ENCODE data around the gene TPM2.

Gene TPM2

DNA sequence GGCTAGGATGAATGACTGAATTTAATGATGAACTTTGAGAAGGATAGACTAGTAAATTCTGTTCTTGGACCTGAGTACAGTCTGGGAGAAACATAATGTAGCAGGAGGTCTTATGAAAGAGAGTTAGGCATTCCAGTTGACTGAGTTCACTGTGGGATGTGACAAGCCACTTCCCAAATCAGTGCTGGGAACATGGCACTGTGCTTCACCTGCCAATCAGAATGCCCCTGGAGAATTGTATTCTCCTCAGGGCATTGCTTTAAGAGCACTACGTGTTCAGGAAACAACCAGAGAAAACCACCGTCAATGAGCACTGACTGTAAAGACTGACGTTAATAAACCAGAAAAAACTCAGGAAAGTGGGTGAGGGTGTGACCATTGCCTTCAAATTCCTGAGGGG, 30.4 kb downstream of the TPM2 start:
- no peak for DNase-seq
- Histone ChIP-seq H3K4me1 (0 out of 2 replicates have a peak, but pooled peaks cover 3% of the 10 kb centered on the region), H3K27me3 (no peaks in the 10 kb centered on the region), H3K36me3 (peaks cover 4% of the 10 kb centered on the region), H3K4me3 (ENCODE audit: low read depth, low read length) (peak overlapping the region; percentile 72), H3K9me3 (no peaks in the 10 kb centered on the region)
- TF ChIP-seq, protein P1, sequence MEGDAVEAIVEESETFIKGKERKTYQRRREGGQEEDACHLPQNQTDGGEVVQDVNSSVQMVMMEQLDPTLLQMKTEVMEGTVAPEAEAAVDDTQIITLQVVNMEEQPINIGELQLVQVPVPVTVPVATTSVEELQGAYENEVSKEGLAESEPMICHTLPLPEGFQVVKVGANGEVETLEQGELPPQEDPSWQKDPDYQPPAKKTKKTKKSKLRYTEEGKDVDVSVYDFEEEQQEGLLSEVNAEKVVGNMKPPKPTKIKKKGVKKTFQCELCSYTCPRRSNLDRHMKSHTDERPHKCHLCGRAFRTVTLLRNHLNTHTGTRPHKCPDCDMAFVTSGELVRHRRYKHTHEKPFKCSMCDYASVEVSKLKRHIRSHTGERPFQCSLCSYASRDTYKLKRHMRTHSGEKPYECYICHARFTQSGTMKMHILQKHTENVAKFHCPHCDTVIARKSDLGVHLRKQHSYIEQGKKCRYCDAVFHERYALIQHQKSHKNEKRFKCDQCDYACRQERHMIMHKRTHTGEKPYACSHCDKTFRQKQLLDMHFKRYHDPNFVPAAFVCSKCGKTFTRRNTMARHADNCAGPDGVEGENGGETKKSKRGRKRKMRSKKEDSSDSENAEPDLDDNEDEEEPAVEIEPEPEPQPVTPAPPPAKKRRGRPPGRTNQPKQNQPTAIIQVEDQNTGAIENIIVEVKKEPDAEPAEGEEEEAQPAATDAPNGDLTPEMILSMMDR (IDR thresholded peaks at IDR 0.05; ENCODE audit: low read depth, low read length): no peak

DNA sequence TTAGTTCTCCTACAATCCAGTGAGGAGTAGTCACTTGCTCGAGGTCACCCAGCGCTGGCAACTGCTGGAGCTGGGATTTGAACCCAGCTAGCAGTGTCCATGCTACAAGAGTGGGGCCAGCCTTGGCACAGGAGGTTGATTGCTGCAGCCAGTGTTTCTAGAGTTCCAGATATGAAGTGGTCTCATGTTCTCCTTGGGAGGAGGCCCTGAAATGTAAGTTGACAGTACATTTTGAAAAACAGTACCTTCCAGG, 30.8 kb downstream of the TPM2 start:
- DNase-seq: peak; percentile 33
- Histone ChIP-seq H3K9me3 (no peaks in the 10 kb centered on the region), H3K36me3 (peaks cover 4% of the 10 kb centered on the region), H3K4me1 (0 out of 2 replicates have a peak, but pooled peaks cover 3% of the 10 kb centered on the region), H3K27me3 (no peaks in the 10 kb centered on the region), H3K4me3 (ENCODE audit: low read depth, low read length) (peak overlapping the region; percentile 72)
- TF ChIP-seq, protein P1 (IDR thresholded peaks at IDR 0.05; ENCODE audit: low read depth, low read length): no peak

- peak; percentile 92 for DNase-seq
- H3K36me3 ChIP-seq: peaks cover 4% of the 10 kb centered on the region
- H3K4me1 ChIP-seq: 0 out of 2 replicates have a peak, but pooled peaks cover 3% of the 10 kb centered on the region
Observed at GRCh38 chr9:35658137-35658967, 31.4 kb downstream of the TPM2 start, which contains the start of gene CCDC107. Gene CCDC107 (plus strand): TSS chr9:35658292. CDS start chr9:35658380, 88 bp downstream.

DNA sequence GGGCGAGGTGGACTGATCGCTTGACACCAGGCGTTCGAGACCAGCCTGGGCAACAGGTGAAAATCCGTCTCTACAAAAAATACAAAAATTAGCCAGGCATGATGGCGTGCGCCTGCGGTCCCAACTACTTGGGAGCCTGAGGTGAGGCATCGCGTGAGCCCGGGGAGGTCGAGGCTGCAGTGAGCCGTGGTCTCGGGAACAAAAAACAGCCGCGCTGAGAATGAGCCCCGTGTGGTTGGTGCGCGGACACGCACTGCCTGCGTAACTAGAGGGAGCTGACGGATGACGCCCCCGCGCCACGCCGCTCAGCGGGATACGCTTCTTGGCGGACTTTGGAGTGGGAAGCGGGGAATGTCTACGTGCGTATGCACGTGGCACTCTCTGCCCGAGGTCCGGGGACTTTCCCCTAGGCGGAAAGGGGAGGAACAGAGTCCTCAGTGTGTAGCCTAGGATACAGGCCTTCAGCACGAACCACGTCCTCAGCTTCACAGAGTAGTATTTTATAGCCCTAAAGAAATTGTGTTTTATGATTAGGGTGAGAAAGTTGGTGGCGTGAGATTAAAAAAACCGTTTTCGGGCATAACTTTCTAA, 32.1 kb downstream of the TPM2 start, which contains the start of gene RMRP:
TSS of gene RMRP (minus strand) at position 474 of the 591 bp plus-strand sequence.
- Histone ChIP-seq H3K4me1 (0 out of 2 replicates have a peak, but pooled peaks cover 3% of the 10 kb centered on the region), H3K27me3 (no peaks in the 10 kb centered on the region), H3K4me3 (ENCODE audit: low read depth, low read length) (peak within 1 kb of the TSS; percentile 72), H3K36me3 (peaks cover 4% of the 10 kb centered on the region), H3K9me3 (no peaks in the 10 kb centered on the region)
- peak; percentile 98 for DNase-seq
- TF ChIP-seq, protein P1 (IDR thresholded peaks at IDR 0.05; ENCODE audit: low read depth, low read length): no peak

More at GRCh38 chr9:35658137-35658967, 31.4 kb downstream of the TPM2 start, which contains the start of gene CCDC107:
- Histone ChIP-seq H3K4me3 (ENCODE audit: low read depth, low read length) (peak within 1 kb of the TSS; percentile 72), H3K27me3 (no peaks in the 10 kb centered on the region), H3K9me3 (no peaks in the 10 kb centered on the region)
- TF ChIP-seq, protein P1 (IDR thresholded peaks at IDR 0.05; ENCODE audit: low read depth, low read length): peak; percentile 49

GRCh38 chr9:35656831-35657545, 32.7 kb downstream of the TPM2 start:
- no peak for DNase-seq
- TF ChIP-seq, protein P1 (IDR thresholded peaks at IDR 0.05; ENCODE audit: low read depth, low read length): no peak

More at GRCh38 chr9:35656831-35657545, 32.7 kb downstream of the TPM2 start:
- no peaks in the 10 kb centered on the region for H3K9me3 ChIP-seq
- peak overlapping the region; percentile 72 for H3K4me3 ChIP-seq (ENCODE audit: low read depth, low read length)
- H3K4me1 ChIP-seq: 0 out of 2 replicates have a peak, but pooled peaks cover 3% of the 10 kb centered on the region
- peaks cover 4% of the 10 kb centered on the region for H3K36me3 ChIP-seq
- no peaks in the 10 kb centered on the region for H3K27me3 ChIP-seq

Measured in BE2C (cell line).